ENCODE data around the gene JDP2.
A peak's percentile ranks its signal among the peaks of the same experiment; 100 is the strongest.
"Not testable (repeated sequence)": the region's sequence is repeated elsewhere in the genome, so short reads cannot be mapped to it uniquely, and the experiment has no call there.

The JDP2 gene, protein sequence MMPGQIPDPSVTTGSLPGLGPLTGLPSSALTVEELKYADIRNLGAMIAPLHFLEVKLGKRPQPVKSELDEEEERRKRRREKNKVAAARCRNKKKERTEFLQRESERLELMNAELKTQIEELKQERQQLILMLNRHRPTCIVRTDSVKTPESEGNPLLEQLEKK

DNA sequence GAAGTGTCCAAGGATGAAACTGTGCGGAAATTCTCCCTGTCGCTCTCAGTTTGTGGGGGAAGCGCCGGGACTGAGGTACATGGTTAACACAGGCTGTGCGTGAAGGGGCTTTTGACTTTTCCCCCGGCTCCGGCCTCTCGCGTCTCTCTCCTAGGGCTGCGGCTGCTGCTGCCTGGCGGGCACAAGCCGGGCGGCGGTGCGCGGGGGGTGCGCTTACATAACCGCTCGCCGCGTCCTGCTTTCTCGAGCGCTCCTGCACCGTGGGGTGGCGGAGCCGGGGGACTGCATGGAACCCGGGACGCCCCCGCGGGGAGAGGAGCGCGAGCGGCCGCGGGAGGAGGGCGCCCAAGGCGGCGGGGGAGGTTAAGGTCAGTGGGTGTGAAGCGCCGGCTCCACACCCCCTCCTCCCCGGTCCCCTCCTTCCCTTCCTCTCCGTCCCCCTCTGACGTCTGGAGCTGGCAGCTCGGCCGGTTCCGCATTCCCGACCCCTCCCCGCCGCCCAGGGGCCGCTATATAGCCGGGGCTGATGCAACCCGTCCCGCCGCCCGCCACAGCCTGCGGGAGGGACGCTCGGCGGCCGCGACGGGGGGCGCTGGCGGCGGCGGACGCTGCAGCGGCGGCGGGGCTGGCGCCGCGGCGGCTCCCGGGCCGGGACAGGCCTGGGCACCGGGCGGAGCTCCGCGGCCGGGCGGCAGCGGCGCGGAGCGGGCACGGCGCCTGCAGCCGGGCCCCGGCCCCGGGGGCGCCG, at the start of gene JDP2:
TSS of gene JDP2 (plus strand) at position 541 of the 748 bp plus-strand sequence. CDS start 9,899 bp downstream, outside the sequence.
- peak; percentile 84 for DNase-seq

DNA sequence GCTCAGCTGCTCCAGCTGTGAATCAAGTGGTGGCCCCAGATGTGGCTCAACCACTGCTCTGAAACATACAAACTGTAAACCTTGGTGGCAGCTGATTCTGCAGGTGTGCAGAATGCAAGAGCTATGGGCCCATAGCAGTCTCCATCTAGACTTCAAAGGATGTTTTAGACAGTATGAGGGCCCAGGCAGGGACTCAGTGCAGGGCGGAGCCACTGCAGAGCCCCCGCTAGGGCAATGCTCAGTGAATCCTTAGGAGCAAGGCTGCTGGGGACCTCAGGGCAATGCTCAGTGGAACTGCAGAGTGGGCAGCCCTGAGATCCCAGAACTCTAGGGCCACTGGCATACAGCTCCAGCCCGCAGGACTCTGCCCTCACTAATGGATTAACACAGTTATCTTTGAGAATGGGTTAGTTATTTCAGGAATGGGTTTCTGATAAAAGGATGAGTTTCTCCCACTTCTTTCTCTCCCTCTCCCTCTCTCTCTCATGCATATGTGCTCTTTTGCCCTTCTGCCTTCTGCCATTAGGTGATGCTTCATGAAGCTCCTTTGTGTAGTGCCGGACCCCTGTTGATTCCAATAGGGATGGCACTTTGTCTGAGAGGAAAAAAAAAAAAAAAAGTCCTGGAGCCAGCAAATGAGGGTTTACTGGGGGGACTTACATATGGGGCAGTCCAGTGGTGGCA, 48.4 kb upstream of the JDP2 start:
- no peak for DNase-seq

DNA sequence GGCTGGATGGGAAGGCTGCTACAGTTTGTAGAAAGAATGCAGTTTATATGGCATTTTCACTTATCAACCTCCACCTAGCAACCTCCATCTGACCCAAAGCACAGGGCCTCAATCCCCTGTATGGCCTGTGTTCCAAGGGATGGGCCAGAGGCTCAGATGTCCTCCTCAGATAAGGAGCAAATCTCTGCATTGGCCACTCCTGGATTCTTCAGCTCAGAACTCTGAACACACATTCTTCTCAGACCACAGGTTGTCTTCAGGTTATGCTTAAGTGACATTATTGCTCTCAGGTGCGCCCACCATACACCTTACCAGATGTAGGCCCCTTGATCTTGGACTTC, 47.9 kb upstream of the JDP2 start:
- no peak for DNase-seq

DNA sequence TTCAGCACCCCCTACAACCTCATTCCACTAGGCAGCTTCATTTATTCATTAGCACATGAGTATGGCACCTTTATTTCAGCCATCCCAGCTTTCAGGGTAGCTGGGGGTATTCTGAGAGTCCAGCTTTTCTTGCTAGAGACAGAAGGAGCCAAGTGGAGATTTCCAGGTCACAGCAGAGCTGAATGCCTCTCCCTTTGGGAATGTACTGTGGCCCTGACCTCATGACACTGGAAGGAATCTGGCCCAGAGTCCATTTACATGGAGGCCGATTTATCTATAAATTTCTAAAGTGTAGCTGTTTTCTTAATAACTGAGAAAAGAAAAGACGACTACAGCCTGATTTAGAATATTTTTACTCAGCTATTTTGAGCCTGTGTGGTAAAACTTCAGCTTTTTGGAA, 47.2 kb upstream of the JDP2 start:
- no peak for DNase-seq

DNA sequence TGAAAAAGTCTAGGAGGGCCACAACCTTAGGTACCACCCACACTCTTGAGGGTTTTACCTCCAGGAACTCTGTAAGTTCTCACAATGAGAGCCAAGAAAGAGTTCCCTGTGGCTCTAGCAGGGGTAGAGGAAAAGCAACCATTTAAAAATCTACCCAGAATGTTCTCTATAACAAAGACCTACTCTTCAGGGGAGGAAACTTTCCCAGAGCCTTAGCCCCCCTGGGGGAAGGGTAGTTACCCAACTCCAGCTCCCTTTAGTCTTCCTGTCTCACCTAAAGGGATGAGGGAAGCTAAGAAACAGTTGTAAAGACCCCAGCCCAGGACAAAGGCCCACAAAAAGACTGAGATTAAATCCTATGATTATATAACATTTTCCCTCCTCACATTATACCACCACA, 46.2 kb upstream of the JDP2 start:
- no peak for DNase-seq

DNA sequence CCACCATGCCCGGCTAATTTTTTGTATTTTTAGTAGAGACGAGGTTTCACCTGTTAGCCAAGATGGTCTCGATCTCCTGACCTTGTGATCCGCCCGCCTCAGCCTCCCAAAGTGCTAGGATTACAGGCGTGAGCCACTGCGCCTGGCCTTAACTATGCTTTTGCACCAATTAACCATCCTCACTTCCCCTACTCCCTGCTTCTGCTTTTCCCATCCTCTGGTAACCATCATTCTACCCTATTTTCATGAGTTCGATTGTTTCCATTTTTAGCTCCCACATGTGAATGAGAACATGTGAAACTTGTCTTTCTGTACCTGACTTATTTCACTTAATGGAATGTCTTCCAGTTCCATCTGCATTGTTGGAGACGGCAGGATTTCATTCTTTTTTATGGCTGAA, 44.6 kb upstream of the JDP2 start:
- not testable (repeated sequence) for DNase-seq

DNA sequence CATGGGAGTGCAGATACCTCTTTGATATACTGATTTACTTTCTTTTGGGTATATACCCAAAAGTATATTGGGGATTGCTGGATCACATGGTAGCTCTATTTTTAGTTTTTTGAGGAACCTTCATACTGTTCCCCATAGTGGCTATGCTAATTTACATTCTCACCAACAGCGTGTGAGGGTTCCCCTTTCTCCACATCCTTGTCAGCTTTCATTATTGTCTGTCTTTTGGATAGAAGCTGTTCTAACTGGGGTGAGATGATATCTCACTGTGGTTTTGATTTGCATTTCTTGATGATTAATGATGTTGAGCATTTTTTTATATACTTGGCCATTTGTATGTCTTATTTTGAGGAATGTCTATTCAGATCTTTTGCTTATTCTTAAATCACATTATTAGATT, 44.1 kb upstream of the JDP2 start:
- peak; percentile 57 for DNase-seq

DNA sequence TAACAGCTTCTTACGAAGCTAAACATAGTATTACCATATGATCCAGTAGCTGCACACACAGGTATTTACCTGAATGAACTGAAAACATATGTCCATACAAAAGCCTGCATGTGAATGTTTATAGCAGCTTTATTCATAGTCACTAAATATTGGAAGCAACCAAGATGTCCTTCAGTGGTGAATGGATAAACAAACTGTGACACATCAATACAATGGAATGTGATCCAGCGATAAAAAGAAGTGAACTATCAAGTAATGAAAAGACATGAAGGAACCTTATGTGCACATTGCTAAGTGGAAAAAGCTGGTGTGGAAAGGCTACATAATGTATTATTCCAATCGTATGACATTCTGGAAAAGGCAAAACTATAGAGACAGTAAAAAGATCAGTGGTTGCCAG, 38.1 kb upstream of the JDP2 start:
- DNase-seq: no peak

DNA sequence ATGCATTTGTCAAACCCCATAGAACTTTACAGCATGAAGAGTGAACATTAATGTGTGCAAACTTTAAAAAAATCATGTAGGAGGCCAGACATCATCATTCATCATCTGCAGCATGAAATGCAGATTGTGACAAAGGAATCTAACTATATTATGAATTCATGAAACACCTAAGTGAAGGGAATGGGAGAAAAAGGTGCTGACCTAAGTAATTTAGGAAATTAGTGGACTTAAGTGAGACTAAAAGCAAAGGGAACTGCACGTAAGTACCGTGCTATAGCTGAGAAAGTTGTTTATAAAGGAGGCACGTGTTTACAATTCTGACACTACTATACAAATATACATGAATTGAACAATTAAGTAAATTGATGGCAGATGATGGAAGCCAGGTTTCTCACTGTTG, 37.6 kb upstream of the JDP2 start:
- DNase-seq: no peak

DNA sequence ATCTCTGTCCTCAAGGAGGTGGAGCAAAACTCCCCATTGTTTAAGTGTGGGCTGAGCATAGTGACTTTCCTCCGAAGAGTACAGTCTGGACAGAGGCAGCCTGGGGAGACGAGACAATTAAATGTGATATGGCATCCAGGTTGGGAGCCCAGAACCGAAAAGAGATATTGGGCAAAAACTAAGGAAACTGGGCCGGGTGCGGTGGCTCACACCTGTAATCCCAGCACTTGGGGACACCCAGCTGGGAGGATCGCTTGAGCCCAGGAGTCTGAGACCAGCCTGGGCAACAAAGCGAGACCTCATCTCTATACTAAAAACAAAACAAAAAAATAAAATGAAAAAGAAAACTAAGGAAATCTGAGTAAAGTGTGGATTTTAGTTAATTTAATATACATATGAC, 35.9 kb upstream of the JDP2 start:
- no peak for DNase-seq

DNA sequence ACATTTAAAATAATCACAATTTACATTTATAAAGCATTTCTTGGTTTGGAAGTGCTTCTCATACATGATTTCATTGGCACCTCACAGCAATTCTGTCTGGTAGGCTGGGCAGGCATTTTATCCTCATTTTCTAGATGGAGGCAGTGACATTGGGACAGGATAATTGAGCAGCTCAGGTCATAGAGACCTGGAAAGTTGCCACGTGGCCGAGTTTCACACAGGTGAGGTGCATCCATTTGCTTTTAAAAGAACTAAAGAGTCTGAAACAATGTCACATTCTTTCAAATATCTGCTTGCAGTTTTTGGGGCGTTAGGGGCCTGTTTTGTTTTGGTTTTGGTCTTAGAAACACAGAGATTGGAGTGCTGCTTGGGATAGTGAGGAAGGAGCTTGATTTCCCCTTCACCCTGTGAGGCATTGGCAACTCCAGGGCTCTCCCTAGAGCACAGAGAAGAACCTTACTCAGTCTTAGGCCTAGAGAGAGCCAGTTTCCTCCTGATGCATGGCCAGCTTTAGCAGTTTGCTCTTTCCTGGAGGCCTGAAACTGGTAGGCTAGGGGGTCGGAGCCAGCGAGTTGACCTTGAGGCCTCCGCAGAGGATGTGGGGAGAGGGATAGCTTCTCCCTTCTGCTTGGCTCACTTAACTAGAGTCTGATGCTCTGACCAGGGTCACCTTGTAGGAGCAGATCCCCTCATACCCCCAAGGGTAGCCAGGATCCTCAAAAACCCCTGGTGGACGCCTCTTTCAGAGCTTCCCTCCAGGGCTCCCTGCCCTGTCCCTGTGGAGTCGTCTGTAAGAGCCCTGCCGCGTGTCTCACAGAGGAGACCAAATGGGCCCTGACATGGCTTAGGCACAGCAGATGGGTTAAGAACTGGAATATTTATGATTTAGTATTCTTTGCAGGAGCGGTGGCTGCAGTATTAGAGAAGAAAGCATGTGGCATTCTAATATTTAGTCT, 34.9 kb upstream of the JDP2 start:
- DNase-seq: no peak

DNA sequence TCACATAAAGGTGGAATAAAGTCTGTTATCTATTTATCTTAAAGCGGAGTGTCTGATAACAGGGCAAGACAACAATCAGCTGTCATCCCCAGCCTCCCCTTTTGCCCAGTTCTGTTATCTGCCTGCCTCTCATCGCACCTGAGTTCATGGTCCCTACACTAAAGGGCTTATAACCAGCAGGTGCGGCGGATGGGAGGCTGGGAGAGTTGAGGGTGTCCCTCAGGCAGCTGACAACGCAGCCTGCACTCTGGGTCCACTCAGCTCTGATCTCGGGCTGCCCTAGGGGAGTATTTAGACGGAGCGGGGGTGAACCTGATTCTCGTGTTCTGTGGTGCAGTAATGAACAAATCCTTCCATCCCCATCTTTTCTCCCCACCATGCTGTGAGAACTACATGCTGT, 34.0 kb upstream of the JDP2 start:
- DNase-seq: no peak

DNA sequence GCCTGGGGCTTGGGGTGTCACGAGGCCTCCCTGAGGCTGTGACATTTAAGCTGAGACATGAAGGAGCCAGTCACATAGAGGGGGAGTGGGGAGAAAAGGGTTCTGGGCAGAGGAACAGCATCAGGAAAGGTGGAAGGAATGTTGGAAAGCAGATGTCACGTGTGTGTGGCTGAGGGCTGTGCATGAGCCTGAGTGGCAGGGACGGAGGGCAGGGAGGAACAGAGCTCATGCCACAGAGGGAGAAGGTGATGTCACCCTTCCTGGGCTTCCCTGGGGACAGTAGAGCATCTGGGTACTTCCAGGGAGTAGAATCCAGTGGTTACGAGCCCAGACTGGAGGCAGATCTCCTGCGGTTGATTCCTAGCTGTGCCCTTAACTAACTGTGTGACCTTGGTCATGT, 32.0 kb upstream of the JDP2 start:
- no peak for DNase-seq

DNA sequence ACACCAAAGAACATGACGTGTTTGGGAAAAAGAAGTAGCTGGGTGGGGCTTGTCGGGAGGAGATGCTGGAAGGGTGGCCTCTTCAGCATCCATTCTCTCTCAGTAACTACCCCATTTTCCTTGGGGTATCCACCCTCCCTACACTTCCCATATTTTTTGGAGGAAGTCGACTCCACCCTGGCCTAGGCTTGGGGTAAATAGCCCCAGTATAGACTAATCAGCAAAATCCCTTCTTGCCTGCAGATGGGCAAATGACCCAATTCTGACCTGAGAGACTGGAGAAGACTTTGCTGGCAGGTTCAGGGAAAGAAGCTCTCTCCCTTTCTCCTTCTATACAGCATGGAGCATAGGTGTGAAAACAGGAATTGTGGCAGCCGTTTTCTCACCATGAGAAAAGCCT, 28.5 kb upstream of the JDP2 start:
- DNase-seq: no peak

DNA sequence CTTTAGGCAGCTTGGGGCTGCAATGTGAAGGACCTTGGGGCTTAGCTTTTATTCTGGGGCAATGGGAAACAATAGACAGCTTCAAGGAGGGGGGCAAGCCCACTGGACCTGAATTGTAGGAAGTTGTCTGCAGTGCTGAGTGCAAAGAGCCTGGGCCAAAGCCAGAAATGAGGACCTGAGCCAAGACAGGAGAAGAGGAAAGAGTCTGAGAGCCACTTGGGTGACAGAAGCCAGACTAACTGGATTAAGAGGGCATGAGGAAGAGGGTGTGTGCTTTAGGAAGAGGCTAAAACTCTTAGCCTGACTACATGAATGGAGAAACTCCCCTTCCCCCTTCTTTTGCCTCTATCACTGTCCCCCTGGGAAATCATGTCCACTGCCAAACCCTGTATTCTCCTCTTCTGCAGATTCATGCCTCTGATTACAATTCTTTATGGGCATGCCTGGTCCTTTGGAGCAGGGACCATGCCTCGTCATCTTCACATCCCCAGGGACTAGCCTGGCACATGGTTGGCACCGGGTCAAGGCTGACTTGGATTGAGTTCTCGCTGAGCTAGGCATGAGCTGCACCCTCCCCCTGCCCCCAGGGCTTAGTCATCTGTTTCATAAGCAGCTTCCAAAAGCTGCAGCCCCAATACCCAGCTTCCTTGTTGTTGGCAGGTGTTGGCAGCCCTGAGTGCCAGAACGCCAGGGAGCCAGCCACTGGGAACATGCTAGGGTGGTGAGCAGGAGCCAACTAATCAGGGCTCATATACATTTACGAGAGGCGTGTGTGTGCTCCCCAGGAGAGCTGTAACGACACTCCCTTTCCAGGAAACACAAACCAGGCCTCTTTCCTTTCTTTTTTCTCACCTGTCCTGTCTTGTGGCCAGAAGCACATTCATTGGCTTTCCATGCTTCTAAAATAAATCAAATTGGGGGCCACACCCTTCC, 27.7 kb upstream of the JDP2 start:
- DNase-seq: peak; percentile 29

DNA sequence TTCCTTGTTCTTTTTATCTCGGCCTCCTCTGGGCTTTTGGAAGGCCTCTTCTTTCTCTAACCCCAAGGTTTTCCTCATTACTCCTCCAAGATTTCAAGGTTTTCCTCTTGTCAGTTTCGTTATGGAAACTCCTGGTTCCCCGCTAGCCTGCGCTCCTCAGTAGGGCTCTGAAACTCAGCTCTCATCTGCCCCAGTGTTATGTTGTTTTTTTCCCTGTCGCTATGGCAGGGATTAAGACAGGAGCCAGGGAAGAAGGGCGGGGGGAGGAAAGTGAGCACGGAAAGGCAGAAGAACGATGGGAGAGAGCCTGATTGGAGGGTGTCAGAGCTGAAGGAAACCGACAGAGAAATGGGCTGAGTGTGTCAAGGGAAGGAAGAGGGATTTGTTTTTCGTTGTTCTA, 26.5 kb upstream of the JDP2 start:
- DNase-seq: no peak

DNA sequence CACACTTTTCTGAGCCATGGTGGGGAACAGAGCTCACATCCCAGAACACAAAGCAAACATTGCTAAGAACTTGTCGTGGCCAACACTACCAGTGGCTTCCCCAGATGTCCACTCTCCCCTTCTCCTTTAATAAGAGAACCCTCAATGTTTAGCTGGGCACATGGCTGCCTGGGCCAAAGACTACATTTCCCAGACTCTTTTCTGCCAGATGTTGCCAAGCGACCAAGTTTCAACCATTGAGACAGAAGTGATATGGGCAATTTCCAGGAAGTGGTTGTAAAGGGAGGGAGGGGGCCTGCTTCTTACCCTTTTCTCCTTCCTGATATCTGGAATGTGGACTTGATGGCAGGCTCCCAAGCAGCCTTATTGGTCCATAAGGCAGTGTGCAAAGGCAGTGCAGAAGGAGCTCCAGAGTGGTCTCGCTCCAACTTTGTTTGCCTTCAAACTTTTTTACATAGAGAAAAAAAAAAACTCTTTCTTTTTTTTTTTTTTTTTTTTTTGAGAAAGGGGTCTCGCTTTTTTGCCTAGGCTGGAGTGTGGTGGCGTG, 24.9 kb upstream of the JDP2 start:
- DNase-seq: peak; percentile 50

DNA sequence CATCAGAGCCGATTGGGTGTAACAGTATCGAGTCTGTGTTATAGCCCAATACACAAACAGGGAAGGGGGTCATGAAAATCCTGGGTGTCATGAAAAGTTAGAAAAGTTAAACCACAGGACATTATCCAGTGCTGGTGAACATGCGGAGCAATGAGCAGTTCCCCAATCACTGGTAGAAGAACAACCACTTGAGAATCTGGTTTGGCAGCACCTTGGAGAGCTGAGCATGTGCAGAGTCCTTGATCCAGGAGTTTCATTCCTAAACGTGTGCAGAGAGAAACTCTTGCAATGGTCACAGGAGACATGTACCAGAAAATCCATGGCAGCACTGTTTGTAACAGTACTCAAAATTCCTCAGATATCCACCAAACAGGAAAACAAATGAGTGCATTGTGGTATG, 23.0 kb upstream of the JDP2 start:
- DNase-seq: no peak

DNA sequence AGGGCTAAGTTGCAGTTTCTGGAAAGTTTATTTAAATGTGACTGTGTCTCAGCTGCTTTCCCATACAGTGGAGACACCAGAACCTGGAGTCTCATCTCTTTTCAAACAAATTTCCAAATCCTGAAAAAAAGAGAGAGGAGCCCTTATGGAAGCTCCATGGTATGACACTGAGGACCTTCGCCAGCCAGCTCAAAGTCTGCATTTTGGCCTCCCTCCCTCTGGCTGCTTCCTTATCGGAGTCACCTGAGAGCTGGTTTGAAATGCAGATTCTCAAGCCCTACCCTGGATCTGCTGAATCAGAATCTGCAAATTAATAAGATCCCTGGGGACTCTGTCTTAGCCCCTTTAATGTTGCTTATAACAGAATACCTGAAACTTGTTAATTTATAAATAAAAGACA, 21.7 kb upstream of the JDP2 start:
- no peak for DNase-seq

DNA sequence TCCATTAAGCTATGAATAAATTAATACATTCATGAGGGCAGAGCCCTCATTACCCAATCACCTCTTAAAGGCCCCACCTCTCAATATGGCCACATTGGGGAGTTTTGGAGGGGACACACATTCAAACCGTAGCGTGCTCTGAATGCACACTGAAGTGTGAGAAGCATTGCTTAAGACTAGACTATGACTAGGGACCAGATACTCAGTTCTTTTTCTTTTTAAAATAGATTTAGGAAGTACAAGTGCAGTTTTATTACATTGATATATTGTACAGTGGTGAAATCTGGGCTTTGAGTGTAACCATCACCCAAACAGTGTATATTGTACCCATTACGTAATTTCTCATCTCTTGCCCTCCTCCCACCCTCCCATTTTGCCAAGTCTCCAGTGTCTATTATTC, 21.0 kb upstream of the JDP2 start:
- no peak for DNase-seq

DNA sequence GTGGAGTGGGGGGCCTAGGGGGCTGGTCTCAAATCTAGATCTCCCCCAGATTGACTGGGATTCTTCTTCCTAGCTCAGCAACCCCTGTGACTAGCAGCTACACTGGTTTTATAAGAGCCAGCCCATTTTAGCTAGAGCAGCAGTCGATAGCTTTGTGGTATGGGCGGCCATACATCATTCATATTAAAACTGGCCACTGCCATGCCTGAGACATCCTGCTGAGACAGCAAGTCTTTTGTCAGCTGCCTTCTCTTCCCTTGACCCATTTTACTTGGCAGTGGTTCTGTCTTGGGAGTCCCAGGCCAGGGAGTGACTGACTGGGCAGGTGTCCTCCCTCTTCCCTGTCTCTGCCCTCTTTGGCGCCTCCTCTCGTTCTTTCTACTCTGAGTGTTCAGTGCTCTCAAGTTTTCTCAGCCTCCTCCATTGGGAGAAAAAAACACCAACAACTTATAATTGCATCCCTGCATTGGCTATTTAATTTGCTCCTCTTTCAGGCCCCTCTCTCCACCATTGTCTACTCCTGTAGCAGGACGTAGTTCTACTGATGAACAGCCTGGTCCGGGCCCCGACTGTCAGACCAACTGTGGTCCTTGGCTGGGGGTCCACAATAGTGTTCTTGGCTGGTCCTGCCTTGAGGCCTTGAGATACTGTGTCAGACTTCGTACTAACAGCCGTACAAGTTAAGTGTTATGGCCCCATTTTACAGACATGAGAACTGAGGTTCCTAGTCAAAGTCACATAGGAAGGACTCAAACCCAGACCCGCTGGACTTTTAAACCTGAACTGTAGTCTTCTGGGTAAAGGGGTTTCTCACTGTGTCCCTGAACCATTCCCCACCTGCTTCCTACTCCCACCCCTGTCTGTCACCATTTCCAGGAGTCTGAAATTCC, 18.3 kb upstream of the JDP2 start:
- DNase-seq: no peak

All from hematopoietic multipotent progenitor cell treated with erythropoietin and hydrocortisone succinate and interleukin-3 and kit ligand, for 4 days (in vitro differentiated cells).